OCI-LY3 (cell line): ENCODE measurements around the gene SRP14.

Experiments used
- EZH2phosphoT487 ChIP-seq: fragments of 200-600 bp; shearing (Covaris generic); IDR thresholded peaks from 2 replicates; pipeline ENCODE4 v1.6.1; 2018; ENCODE audit warnings: antibody characterized with exemption, mixed run types, low read depth
- TF ChIP-seq, protein P1 (sequence below): fragments of 200-600, 300-600 bp; sonication (generic); IDR thresholded peaks from 2 replicates; pipeline ENCODE4 v1.5.1; 2014; ENCODE audit warnings: antibody characterized with exemption, low read length, low read depth

DNA sequence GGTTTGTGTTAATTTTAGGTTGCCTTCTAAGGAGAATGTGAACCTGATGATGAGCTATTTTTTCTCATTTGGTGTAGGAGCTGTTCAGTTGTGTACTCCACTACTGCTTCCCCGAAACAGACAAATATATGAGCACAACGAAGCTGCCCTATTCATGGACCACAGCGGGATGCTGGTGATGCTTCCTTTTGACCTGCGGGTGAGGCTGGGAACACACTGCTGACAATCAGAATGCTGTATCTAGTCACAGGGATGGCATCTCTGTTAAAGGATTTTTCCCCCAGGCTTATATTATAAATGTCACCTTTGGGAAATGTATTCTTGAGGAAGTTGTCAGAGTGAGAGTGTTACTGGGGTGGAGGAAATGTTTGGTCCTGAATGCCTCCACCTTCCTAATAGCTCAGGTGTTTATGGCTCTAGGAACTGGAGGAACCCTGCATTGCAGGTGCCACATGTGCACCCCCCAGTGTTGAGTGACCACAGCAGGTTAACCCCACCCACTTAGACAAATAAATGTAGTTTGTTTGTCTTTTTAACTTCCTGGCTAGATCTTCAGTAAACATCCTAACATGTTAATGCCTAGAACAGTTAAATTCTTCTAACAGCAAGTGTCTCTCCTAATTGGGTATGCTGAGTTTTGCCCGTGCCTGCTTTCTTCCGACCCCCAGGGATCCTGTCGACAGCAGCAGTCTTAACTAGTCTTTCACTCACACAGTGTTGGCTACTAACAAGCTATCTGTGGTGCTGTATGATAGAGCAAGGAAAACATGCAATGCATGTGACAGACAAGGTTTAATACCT is 35.7 kb downstream of the SRP14 start:
- TF ChIP-seq, protein P1, sequence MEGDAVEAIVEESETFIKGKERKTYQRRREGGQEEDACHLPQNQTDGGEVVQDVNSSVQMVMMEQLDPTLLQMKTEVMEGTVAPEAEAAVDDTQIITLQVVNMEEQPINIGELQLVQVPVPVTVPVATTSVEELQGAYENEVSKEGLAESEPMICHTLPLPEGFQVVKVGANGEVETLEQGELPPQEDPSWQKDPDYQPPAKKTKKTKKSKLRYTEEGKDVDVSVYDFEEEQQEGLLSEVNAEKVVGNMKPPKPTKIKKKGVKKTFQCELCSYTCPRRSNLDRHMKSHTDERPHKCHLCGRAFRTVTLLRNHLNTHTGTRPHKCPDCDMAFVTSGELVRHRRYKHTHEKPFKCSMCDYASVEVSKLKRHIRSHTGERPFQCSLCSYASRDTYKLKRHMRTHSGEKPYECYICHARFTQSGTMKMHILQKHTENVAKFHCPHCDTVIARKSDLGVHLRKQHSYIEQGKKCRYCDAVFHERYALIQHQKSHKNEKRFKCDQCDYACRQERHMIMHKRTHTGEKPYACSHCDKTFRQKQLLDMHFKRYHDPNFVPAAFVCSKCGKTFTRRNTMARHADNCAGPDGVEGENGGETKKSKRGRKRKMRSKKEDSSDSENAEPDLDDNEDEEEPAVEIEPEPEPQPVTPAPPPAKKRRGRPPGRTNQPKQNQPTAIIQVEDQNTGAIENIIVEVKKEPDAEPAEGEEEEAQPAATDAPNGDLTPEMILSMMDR, result no peak
- no peak for TF ChIP-seq EZH2phosphoT487
